MCF 10A (cell line): ENCODE measurements around the gene SCNN1B. TPM values are rescaled to one million over a fixed set of nuclear protein-coding genes. Genes with fewer than 3 reads are reported as not detected.
"Not testable (repeated sequence)": the region's sequence is repeated elsewhere in the genome, so short reads cannot be mapped to it uniquely, and the experiment has no call there.

ENCODE experiments used
- BruUV-seq: library from RNA; stranded (reverse); fragments of 400-500 nt; replicated peaks from 2 replicates; lab custom pipeline; 2021; lab: Mats Ljungman, UMichigan
- CTCF ChIA-PET: fragments of 300-600 bp; sonication (Branson Sonifier 250); formaldehyde crosslinking; extraction: SDS; loops from one replicate; lab custom pipeline; 2021; ENCODE audit warnings: antibody characterized with exemption, inconsistent platforms; lab: Yijun Ruan, JAX
- POLR2A ChIA-PET: fragments of 300-600, 350-650 bp; sonication (Branson Sonifier 250); formaldehyde crosslinking; extraction: SDS; loops from one replicate; lab custom pipeline; 2020; ENCODE audit warnings: antibody characterized with exemption, inconsistent platforms; lab: Yijun Ruan, JAX
- DNase-seq: peaks from one replicate; pipeline ENCODE4 v3.0.0-alpha.2; 2018; ENCODE audit not compliant: unreplicated experiment
- H3K27ac Mint-ChIP-seq: one replicate; pipeline ENCODE4 v1.8.0; 2022; ENCODE audit warnings: mild to moderate bottlenecking, low read depth, mixed read lengths; ENCODE audit not compliant: unreplicated experiment
- H3K27me3 Mint-ChIP-seq: one replicate; pipeline ENCODE4 v1.8.0; 2022; ENCODE audit warnings: mixed read lengths; ENCODE audit not compliant: insufficient read depth, unreplicated experiment
- H3K36me3 Mint-ChIP-seq: one replicate; pipeline ENCODE4 v1.8.0; 2022; ENCODE audit warnings: mild to moderate bottlenecking, moderate library complexity, mixed read lengths; ENCODE audit not compliant: insufficient read depth, unreplicated experiment
- H3K4me1 Mint-ChIP-seq: one replicate; pipeline ENCODE4 v1.8.0; 2022; ENCODE audit warnings: mixed read lengths; ENCODE audit not compliant: insufficient read depth, unreplicated experiment
- H3K4me3 Mint-ChIP-seq: one replicate; pipeline ENCODE4 v1.8.0; 2022; ENCODE audit warnings: mild to moderate bottlenecking, moderate library complexity, mixed read lengths; ENCODE audit not compliant: unreplicated experiment
- H3K9me3 Mint-ChIP-seq: one replicate; pipeline ENCODE4 v1.8.0; 2022; ENCODE audit warnings: mixed read lengths; ENCODE audit not compliant: unreplicated experiment
- CTCF ChIP-seq: fragments of 200-600 bp; IDR thresholded peaks from one replicate; pipeline ENCODE4 v1.8.0; 2022; ENCODE audit warnings: antibody characterized with exemption, mild to moderate bottlenecking; ENCODE audit not compliant: unreplicated experiment
- intact Hi-C: fragments of 100-400 bp; cut with micrococcal nuclease; formaldehyde crosslinking; loops from 2 replicates; pipeline ENCODE4 v1.14.1; 2022
- total RNA-seq: library from RNA; stranded (reverse); gene quantifications from 2 replicates; pipeline ENCODE4 v1.2.3, GENCODE V29; 2022

SCNN1B gene
- total RNA-seq, 1 experiment from 2014 or later, result 12.5 TPM

GRCh38 chr16:23298290-23298915, 3.7 kb upstream of the SCNN1B start:
- no peak overlapping the region for H3K4me3 Mint-ChIP-seq
- ChIA-PET CTCF (interaction anchor here (1.2 kb wide), 2 partner anchors 18 to 117 kb away, joined by 3 to 5 read pairs; no protein-coding TSS in a partner anchor), POLR2A (no interaction called here)
- H3K27me3 Mint-ChIP-seq, result no peaks in the 10 kb centered on the region
- intact Hi-C loops, result loop anchor here (10.0 kb wide), 1 partner anchor 136 kb away; no protein-coding TSS in a partner anchor
- H3K36me3 Mint-ChIP-seq, result no peaks in the 10 kb centered on the region
- H3K9me3 Mint-ChIP-seq, result no peaks in the 10 kb centered on the region
- peaks cover 20% of the 10 kb centered on the region for H3K4me1 Mint-ChIP-seq
- H3K27ac Mint-ChIP-seq, result no peak overlapping the region
- BruUV-seq, result no TSS peak
- DNase-seq, result no peak
- no peak for TF ChIP-seq CTCF

GRCh38 chr16:23299815-23300214, 2.3 kb upstream of the SCNN1B start:
- peaks cover 15% of the 10 kb centered on the region for H3K4me1 Mint-ChIP-seq
- H3K27me3 Mint-ChIP-seq, H3K9me3 Mint-ChIP-seq, BruUV-seq, H3K27ac Mint-ChIP-seq, H3K4me3 Mint-ChIP-seq, DNase-seq, H3K36me3 Mint-ChIP-seq: not testable (repeated sequence)
- POLR2A ChIA-PET, result interaction anchor here (0.6 to 1.0 kb wide), 2 partner anchors 11 to 81 kb away, joined by 3 to 4 read pairs; no protein-coding TSS in a partner anchor
- CTCF ChIA-PET, result interaction anchor here (0.6 kb wide), 2 partner anchors 25 to 99 kb away, joined by 3 to 4 read pairs; no protein-coding TSS in a partner anchor
- intact Hi-C loops, result loop anchor here (5.0 to 10.0 kb wide), 2 partner anchors 118 to 135 kb away; partner anchors contain the start of gene SCNN1G

DNA sequence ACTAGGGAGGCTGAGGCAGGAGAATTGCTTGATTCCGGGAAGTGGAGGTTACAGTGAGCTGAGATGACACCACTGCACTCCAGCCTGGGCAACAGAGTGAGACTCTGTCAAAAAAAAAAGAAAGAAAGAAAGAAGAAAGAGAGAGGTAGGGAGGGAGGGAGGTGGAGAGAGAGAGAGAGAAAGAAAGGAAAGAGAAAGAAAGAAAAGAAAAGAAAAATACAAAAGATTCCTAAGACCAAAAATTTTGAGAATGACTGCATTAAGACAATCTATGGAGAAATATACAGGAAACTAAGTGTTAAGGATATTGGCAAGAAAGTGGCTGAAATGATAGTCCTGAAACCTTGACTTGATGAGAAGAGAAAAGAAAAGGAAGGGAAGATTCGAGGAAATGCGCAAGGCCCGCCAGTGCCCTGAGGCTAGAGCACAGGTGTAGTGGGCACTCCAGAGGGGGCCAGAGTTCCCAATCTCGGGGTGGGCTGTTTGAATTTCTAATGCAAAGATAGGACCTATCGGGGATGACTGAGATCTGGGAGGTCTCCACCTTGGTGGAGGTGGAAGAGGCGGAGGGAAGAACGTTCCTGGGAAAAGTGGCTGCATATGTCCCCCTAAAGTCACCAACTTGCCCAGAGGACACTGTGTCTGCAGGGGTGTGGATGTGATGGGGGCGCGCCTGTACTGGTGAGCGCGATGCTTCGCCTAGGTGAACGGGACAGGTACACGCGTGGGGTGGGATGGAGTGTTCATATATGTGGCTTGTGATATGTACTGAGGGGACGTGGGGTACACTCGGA, 654 bp upstream of the SCNN1B start:
- Mint-ChIP-seq H3K27ac (no peak overlapping the region), H3K9me3 (no peaks in the 10 kb centered on the region), H3K4me3 (peak overlapping the region; percentile 74), H3K36me3 (no peaks in the 10 kb centered on the region), H3K27me3 (no peaks in the 10 kb centered on the region), H3K4me1 (peaks cover 16% of the 10 kb centered on the region)
- CTCF ChIA-PET, result interaction anchor here (0.6 to 2.3 kb wide), 4 partner anchors 119 to 149 kb away, joined by 3 to 23 read pairs (median 10); partner anchors contain the start of gene SCNN1G
- POLR2A ChIA-PET, result interaction anchor here (0.9 to 1.8 kb wide), 6 partner anchors 15 to 62 kb away, joined by 3 to 13 read pairs (median 6); no protein-coding TSS in a partner anchor
- no TSS peak for BruUV-seq
- intact Hi-C loops, result loop anchor here (5.0 kb wide), 1 partner anchor 119 kb away; the partner anchor contains the start of gene SCNN1G
- DNase-seq, result no peak
- TF ChIP-seq CTCF, result no peak

- BruUV-seq, result TSS peak; percentile 21
- no peak overlapping the region for H3K27ac Mint-ChIP-seq
- no peaks in the 10 kb centered on the region for H3K27me3 Mint-ChIP-seq
- intact Hi-C loops, result loop anchor here (5.0 kb wide), 1 partner anchor 121 kb away; the partner anchor contains the start of gene SCNN1G
- H3K4me1 Mint-ChIP-seq, result peaks cover 20% of the 10 kb centered on the region
- peak overlapping the region; percentile 74 for H3K4me3 Mint-ChIP-seq
- H3K9me3 Mint-ChIP-seq, result no peaks in the 10 kb centered on the region
- no peaks in the 10 kb centered on the region for H3K36me3 Mint-ChIP-seq
- POLR2A ChIA-PET, result interaction anchor here (0.6 to 1.4 kb wide), 2 partner anchors 8 to 48 kb away, joined by 3 read pairs; no protein-coding TSS in a partner anchor
- CTCF ChIA-PET, result interaction anchor here (0.5 to 2.3 kb wide), 5 partner anchors 13 to 131 kb away, joined by 3 to 23 read pairs (median 5); partner anchors contain the start of gene SCNN1G
- no peak for DNase-seq
- TF ChIP-seq CTCF, result no peak
These were observed 1.6 kb downstream of the SCNN1B start for GRCh38 chr16:23303685-23304084.
